NCI-H2171 (cell line): ENCODE results near the gene CATSPER3.

Source experiments
- DNase-seq: peaks from one replicate; lab custom pipeline; 2025; lab: John Stamatoyannopoulos, UW

Gene CATSPER3

DNA sequence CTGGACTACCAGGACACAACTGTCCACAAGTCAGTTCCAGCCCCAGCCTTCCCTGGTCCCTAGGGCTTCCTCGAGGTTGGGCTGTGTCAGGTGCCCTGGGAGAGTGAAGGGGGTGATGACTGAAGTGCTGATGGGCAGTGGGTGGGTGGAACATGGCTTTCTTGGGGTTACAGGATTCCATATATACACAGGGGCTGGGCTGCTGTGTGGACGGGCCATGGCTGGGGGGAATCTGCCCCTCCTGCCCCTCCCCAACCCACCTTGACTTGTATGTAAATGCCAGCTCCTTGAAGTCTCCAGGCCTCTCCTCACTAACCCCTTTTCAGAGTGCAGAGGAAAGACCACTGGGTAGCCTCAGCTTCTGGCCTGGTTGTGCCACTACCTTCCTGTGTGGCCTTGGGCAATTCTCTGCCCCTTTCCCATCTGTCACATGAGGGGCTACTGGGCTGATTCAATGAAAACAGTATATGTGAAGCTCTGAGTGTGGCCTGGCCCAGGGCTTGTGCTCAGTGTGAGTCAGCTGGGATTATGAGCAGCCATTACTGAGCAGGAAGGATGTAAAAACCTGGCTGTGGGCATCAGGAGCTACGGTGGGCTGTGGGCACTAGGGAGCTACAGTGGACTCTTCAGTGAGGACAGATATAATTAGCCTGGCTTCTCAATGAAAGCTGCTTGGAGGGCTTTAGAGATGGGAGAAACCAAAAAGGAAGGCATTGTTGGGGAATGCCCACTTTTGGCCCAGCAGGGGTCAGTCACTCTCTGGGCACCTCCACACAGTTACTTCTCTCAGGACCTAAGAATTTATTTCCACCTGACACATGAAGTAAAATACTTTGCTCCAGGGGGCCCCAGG, 43.0 kb downstream of the CATSPER3 start:
- no peak for DNase-seq

DNA sequence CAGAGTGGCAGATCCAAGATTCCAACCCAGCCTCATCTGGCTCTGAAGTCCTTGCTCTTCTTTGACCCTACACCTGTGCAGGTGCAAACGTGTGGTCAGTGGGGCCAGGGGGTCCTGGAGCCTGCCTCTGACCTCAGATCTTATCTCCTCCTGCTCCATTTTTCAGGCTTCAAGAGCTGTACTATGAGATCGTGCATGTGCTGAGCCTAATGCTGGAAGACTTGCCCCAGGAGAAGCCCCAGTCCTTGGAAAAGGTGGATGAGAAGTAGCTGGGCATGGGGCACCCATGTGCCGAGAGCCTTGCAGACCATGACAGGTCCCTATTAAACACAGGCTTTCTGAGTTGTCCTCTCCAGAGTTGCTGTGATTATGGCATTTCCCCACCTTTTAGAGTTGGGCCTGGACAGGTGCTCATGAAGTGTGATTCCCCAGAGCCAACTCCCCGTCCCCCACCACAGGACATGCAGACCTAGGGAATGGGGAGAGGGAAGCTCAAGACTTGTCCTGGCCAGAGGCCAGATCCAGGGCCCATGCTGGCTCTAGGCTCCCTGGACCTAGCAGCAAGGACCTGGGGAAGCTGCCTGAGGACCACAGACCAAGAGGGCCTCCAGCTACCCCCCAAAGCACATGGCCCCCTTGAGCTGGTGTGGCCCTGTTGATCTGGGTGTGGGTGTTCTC, 43.8 kb downstream of the CATSPER3 start:
- no peak for DNase-seq

DNA sequence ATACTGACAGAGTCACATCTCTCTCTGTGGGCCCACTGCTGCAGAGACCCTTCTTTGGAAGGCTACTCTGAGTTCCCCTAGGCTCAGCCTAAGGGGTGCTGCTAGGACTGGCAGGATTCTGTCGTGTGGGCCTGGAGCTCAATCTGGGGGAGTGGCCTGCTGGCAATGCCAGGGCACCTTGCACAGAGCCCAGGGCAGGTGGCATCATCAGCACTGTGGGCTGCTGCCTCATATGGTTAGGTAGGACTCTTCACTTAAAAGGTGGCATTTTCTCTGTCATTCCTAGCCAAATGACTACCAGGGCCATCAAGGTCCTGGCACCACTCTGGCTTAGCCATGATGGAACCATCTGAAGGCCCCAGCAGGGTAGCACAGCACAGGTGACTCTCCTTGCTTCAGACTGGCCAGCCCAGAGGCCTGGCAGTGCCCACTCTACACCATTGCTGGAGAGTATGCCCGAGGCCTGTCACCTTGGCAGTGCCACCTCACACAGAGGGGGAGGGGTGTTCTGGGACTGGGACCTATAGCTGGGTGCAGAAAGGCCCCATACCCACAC, 44.4 kb downstream of the CATSPER3 start:
- DNase-seq, result no peak

DNA sequence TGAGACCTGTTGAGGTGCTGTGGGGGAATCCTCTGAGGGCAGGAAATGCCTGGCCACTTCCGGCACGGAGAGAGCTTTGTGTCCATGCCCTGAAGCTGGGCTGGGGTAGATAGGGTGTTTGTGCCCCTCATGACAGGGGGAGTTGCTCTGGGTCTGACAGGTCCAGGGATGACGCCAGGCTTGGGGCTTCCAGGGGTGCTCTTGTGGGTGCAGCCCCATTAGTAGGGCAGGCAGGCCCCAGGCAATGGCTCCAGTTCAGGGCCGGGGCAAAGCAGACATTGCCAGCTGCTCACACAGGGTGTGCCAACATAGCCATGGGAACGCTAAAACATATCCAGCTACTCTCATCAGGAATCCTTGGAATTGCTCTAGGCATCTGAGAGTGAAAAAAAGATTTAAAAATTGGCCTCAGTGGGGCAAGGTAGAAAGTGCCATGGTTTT, 45.3 kb downstream of the CATSPER3 start:
- DNase-seq, result no peak

DNA sequence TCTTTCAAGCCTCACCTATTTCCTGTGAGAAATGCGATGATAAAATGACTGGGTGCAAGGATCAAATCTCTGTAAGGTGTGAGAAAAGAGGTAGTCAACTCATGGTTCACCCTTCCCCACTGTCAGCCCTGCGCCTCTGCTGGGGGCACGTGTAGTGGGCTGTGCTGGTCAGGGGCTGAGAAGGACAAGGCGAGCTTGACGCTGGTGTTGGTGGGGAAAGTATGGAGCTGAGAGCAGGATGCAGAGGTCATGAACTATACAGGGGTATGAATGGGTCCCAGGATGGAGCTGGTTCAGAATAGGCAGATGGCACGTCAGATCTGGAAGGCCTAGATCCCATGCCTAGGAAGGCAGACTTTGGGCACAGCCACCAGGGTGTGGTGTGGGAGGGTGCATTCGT, 45.7 kb downstream of the CATSPER3 start:
- no peak for DNase-seq

DNA sequence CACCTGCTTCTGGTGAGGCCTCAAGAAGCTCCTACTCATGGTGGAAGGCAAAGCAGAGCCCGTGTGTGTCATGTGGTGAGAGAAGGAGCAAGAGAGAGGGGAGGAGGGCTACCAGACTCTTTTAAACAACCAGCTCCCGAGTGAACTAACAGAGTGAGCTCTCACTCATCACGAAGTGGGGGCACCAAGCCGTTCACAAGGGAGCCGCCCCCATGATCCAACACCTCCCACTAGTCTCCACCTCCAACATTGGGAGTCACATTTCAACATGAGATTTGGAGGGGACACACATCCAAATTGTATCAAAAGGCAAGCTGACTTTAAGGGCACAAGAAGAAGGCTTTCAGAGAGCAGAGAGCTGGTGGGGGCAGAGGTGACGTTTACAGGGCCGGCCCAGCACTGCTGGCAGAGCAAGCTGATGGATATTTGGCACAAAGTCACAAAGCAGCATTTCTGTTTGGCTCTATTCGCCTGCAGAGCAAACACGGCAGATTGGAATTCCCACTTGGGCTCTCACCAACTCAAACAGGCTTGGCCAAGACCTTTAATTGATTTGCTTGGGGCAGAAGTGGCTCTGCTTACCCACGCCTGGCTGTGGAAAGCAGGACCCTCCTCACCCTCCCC, 46.4 kb downstream of the CATSPER3 start:
- DNase-seq, result no peak

DNA sequence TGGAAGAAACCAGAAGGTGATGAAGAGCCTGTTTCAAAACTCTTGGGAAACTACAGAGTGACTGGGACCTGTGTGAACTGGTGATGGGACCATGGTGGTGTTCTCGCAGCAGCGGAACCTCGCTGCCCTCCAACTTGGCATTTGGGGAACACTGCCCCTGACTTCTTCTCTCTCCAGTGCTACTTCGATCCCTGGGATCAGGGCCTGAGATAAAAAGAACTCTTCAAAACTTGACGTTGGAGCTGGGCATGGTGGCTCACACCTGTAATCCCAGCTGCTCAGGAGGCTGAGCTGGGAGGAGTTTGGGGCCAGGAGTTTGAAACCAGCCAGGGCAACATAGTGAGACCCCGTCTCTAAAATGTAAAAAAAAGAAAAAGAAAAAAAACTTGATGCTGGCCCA, 48.2 kb downstream of the CATSPER3 start:
- no peak for DNase-seq

DNA sequence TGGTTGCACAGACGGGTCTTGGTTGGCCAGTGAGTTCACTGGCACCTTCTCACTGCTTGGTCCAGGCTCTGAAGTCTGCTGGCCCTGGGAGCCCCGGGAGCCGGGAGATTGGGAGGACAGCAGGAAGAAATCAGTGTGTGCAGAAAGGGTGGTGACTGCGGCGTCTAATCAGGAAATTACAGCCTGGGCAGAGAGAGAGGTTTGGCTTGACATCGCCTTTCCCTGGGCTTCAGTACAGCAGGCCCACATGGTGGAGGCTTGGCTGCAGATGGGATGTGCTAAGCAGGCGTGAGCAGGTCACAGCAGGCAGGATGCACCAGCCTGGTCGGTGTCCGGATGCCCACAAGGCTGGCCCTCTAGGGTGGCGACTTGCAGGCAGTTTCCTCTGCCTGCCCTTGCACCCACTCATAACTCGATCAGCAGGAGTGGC, 49.2 kb downstream of the CATSPER3 start:
- DNase-seq, result no peak

DNA sequence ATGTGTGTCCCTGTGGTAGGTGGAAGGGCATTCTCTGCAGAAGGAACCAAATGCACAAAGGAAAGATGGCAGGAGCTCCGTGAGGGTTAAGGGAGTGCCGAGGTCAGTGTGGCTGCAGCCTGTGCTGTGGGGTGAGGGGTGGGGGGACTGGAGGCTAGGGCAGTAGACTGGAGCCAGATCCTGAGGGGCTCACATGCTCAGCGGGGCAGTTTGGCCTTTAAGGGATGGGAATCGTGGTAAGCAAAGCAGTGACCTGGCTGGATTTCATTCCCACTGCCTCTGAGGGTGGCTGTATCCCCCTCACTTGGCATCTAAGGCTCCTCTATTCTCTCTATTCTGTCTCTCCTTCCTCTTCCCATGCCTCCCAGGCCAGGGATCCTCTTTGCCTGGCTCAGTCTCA, 50.8 kb downstream of the CATSPER3 start:
- no peak for DNase-seq

DNA sequence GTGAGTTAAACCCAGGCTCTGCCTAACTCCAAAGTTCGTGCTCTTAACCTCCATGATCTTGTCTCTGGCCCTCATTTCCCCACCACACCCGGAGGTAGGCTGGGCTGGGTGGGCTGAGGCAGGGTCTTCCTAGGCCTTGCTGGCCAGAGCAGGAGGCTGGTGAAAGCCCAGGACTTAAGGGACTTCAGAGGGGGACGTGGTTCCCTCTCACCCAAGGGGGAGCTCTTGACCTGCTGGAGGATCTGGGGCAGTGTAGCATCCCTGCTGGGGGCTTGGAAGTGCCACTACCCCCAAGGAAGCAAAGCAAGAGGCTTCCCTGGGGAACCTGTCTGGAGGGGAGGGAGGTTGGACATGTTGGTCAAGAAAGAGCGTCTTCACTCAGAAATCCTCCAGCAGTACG, 51.6 kb downstream of the CATSPER3 start:
- no peak for DNase-seq

DNA sequence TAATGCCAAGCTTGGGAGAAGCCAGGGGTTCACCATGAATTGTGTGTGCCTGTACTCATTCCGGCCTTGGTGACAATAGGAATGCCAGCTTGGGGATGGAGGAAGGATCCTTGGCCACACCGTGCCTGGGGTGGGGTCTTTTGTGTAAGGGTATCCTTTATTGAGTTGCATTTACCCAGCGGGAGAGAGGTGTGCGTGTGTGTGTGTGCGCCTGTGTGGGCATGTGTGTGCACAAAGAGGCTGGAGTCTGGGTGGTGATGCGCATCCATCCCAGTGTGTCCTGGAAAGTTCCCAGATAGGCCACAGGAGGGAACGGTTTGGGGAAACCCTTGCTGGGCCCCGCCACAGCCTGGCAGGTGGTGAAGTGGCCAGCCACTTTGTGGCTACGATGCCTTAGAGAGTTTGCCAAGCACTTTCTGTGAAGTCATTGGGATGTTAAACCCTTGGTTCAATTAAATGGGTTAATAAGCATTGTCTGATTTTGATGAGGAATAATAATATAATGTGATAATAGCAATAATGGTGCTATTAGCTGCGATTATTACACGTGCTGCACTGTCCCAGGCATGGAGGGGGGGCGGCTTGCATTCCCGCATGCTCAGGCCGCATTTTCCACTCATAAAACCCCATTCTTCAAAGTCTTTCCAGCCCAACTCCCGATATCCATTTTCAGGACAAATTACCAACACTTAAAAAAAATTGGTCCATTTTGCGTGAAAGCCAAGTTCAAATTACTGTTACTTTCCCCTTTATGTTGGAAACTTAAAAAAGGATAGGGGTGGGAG, 52.6 kb downstream of the CATSPER3 start:
- no peak for DNase-seq

DNA sequence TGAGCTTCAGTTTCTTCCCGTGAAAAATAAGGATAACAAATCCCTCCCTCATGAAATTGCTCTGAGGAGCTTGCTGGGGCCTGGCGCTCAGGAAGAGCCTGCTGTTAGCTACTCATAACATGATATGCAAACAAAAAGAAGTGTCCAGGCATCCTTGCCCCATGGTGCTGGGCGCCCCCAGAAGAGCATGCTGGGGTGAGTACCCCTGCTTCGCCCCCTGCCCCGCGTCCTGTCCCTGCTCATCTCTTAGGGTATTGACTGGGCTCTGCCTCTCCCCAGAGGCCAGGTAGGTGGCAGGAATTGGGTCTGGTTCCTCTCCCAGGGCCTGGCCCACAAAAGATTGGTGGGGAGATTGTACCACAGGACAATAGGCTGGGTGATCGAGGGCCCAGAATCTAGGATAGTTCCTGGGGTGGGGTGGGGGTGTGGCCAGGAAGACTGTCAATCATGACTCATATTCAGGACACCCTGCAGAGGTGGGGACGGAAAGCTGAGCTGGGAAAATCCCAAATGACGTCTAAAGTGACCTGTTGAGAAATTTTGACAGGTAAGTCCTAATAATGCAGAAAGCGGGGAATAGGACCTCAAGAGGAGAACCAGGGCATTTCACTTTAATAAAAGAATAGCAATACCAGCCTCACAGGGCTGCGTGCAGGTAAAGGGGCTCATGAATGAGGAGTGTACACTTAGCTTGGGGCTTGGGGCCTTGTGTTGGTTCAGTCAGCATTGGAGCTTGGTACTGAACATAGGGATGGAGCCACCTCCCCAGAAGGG, 57.4 kb downstream of the CATSPER3 start:
- no peak for DNase-seq

DNA sequence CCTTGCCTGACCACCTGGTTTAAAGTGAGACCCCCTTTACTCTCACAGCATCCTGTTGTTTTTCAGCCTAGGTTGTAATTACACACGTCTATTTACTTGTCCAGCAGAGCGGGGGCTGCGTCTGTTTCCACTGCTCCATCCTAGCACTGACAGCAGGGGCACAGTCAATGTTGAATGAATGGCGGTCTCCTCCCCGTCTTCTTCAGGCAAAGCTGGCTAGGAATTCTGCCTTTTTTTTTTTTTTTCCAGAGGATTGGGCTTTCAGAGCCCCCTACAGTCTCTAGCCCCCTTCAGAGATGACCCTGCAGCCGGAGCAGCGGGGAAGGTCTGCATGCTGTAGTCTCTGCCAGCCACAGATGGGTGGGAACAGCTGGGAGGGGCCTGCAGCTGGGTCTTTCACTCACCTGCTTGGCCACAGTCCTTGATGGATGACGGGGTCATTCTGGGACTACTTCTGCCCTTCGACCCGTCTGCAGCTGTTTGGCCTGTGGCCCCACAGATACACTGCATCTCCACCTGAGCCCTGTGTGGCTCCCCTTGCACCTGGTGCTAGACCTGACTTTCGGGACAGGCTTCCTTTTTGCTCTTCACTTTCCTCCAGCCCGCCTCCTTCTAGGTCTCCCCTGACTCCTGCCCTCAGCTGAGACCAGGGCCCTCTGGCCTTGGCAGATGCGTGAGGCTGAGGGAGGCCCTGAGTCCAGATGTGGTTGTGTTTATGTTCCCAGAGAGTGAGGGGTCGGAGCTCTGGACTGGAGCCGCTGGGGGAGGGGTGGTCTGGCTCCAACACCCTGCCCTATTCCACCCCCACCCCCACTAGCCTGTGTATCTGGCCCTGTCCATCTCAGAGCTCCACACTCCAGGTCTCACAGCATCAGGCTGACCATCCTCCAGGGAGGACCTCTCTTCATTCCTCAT, 58.3 kb downstream of the CATSPER3 start:
- no peak for DNase-seq

DNA sequence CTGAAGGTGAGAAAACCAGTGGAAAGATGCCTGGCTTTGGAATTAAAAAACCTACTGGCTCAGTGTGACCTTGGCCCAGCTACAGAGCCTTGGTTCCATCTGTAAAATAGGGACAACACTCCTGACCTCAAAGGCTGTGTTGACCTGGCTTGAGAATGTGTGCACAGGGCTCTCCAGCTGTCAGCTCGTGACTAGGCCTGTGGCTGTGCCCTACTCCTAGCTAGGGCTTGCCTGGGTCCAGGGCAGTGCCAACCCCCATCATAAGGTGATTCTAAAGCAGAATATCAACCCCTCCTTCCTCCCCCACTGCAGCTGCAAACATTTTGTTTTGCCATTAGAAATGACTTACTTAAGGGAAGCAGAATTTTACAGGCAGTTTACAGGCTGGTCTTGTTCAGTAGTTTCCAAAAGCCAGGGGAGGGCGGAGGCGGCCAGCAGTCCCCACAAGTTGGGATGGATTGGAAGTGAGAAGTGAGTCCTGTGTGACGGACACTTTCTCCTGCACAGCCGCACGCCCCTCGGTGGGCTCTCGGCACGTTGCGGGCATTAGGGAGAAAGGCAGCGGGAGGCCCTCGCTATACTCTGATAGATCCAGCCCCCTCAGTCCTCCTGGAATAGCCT, 59.0 kb downstream of the CATSPER3 start:
- DNase-seq, result no peak

DNA sequence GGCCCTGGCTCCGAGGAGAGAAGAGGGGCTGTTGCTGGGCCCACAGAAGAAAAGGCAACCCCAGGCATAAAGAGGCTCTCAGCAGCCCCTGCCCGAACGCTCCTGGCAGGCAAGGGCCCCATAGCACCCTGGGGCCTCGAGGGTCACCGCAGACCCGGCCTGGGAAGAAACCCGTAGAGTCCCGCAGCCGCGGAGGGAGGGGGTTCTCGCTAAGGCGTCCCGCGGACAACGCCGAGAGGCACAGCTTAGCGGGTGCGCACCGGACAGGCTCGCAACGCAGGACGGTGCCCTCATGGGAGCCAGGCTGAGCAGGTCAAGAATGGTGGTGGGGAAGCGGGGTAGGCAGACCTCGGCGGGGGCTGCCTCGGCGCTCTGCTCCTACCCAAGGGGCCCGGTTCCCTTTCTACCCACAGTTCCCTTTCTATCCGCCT, 59.6 kb downstream of the CATSPER3 start:
- no peak for DNase-seq

DNA sequence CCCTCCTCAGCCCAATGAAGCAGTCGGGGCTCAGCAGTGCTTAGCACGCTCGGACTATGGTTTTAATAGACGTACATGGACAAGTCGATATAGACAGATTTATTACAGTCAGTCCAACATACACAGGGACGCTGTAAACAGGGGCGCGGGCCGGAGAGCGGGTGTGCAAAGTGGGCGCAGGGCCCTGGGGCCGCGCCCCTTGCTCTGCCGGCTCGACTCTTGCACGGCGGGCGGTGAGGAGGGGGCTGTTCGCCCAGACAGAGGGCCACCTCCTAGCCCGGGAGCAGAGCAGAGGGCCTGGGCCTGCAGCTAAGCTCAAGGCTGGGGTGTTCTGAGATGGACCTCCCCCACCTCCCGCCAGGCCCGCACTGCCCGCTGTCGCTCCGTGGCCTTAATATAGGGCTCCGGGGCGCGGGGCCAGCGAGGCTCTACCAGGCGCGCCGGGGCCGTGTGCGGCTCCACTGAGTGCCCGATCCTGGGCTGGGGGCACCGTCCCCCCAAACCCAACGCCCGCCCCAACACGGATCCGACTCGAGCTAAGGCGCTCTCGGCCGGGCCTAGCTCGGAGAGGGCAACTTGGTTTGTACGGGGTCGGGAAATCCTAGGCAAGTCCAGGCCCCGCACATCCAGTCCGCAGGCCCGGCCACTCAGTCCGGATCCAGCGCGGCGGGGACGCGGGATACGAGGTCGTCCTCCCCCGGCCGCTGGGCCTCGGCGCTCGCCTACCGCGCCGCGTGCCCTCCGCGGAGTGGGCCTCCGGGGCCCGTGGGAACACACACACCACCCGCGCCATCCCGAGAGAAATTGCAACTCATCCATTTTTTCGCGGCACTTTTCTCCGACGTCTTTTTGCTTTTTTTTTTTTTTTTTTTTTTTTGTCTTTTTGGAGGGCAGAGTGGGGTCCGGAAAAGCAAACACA, 60.2 kb downstream of the CATSPER3 start:
- DNase-seq, result no peak

DNA sequence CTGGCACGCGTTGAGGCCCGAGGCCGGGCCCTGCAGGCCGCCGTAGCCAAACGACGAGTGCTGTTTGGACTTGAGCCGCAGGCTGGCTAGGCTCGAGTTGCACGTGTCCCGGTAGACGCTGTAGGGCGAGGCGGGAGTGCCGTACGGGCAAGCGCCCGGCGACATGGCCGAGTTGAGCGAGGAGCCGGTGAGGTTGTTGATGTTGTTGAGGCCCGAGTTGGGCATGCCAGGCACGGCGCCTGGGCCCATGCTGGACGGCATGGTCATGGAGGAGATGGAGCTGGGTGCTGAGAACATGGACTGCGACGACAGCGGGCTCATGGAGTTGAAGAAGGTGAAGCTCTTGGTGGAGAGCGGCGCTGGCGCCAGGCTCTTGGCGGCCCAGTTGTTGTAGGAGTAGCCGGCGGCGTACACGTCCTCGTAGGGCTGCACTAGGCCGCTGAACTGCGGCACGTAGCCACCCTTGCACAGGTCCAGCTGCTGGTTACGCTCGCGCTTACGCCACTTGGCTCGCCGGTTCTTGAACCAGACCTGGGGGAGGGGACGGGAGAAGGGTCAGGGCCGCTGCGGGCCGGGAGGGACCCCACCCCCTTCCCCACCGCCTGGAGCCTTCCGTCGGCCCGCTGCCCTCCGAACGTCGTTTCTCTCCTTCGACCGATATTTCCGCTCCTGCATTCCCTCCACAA, 61.2 kb downstream of the CATSPER3 start:
- DNase-seq, result no peak
